NCI-H1436 treated with DMSO at 0.1 percent for 48 hours (cell line): ENCODE data around the gene ELOA.
"Not testable (repeated sequence)": the region's sequence is repeated elsewhere in the genome, so short reads cannot be mapped to it uniquely, and the experiment has no call there.

ENCODE experiments used
- DNase-seq: peaks from one replicate; lab custom pipeline; 2025; lab: John Stamatoyannopoulos, UW

ELOA gene

GRCh38 chr1:23743287-23744152, at the start of gene ELOA:
ELOA (plus strand) TSS chr1:23743471; CDS start chr1:23743504, 33 bp downstream.
- no peak for DNase-seq

GRCh38 chr1:23693599-23693998, 49.7 kb upstream of the ELOA start:
- DNase-seq = no peak

- DNase-seq = no peak
Measured at GRCh38 chr1:23694371-23694770, 48.9 kb upstream of the ELOA start.

- DNase-seq = no peak
Measured at GRCh38 chr1:23695667-23696066, 47.6 kb upstream of the ELOA start.

GRCh38 chr1:23696335-23696989, 46.8 kb upstream of the ELOA start:
- DNase-seq = no peak

GRCh38 chr1:23698466-23698865, 44.8 kb upstream of the ELOA start:
- no peak for DNase-seq

GRCh38 chr1:23699280-23700179, 43.7 kb upstream of the ELOA start:
- no peak for DNase-seq

- DNase-seq = no peak
Measured at GRCh38 chr1:23701310-23701709, 42.0 kb upstream of the ELOA start.

GRCh38 chr1:23701996-23702395, 41.3 kb upstream of the ELOA start:
- DNase-seq = no peak

GRCh38 chr1:23704834-23705495, 38.3 kb upstream of the ELOA start:
- DNase-seq = no peak

- DNase-seq = no peak
Measured at GRCh38 chr1:23709229-23709628, 34.0 kb upstream of the ELOA start.

GRCh38 chr1:23718482-23718881, 24.8 kb upstream of the ELOA start:
- DNase-seq = no peak

- DNase-seq = no peak
Measured at GRCh38 chr1:23719162-23719820, 24.0 kb upstream of the ELOA start.

- no peak for DNase-seq
Measured at GRCh38 chr1:23720256-23720995, 22.8 kb upstream of the ELOA start.

GRCh38 chr1:23722652-23723051, 20.6 kb upstream of the ELOA start:
- DNase-seq = no peak

- no peak for DNase-seq
Measured at GRCh38 chr1:23726686-23727085, 16.6 kb upstream of the ELOA start.

GRCh38 chr1:23727362-23727811, 15.9 kb upstream of the ELOA start:
- no peak for DNase-seq

GRCh38 chr1:23732363-23733224, 10.7 kb upstream of the ELOA start:
- DNase-seq = no peak

- not testable (repeated sequence) for DNase-seq
Measured at GRCh38 chr1:23733281-23733680, 10.0 kb upstream of the ELOA start.
